GM23338 (cell line): ENCODE data around the gene RAB34. TPM values are rescaled to one million over a fixed set of nuclear protein-coding genes. Genes with fewer than 3 reads are reported as not detected.

Source experiments
- ATAC-seq: fragments of 200-7000 bp; cut with Tn5 transposase; 3 replicates; pipeline ENCODE4 v1.9.1; 2020
- DNase-seq: peaks from one replicate; pipeline ENCODE4 v3.0.0-alpha.2; 2015; ENCODE audit warnings: low spot score
- H2AFZ ChIP-seq: fragments of 200-600 bp; sonication (generic); 2 replicates; pipeline ENCODE4 v1.8.0; 2016; ENCODE audit warnings: antibody characterized with exemption, mild to moderate bottlenecking, moderate library complexity
- H3F3A ChIP-seq: fragments of 200-600 bp; sonication (generic); replicated peaks from 2 replicates; pipeline ENCODE4 v1.8.0; 2017; ENCODE audit warnings: antibody characterized with exemption, mixed run types, low read depth
- H3K27ac ChIP-seq: fragments of 200-600 bp; sonication (generic); 2 replicates; pipeline ENCODE4 v1.6.1; 2016; ENCODE audit warnings: low read depth
- H3K27me3 ChIP-seq: fragments of 200-600 bp; sonication (generic); 2 replicates; pipeline ENCODE4 v1.8.0; 2016; ENCODE audit warnings: mild to moderate bottlenecking, mixed run types, moderate library complexity; ENCODE audit not compliant: insufficient read depth
- H3K36me3 ChIP-seq: fragments of 200-600 bp; sonication (generic); 2 replicates; pipeline ENCODE4 v1.8.0; 2016; ENCODE audit warnings: mild to moderate bottlenecking; ENCODE audit not compliant: insufficient read depth
- H3K4me1 ChIP-seq: fragments of 200-600 bp; sonication (generic); 2 replicates; pipeline ENCODE4 v1.8.0; 2016; ENCODE audit warnings: mild to moderate bottlenecking, moderate library complexity; ENCODE audit not compliant: insufficient read depth
- H3K4me2 ChIP-seq: fragments of 200-600 bp; sonication (generic); 2 replicates; pipeline ENCODE4 v1.7.1; 2017; ENCODE audit warnings: mixed run types
- H3K4me3 ChIP-seq: fragments of 200-600 bp; sonication (generic); 2 replicates; pipeline ENCODE4 v1.6.1; 2016; ENCODE audit warnings: mixed run types
- H3K79me2 ChIP-seq: fragments of 200-600 bp; sonication (generic); replicated peaks from 2 replicates; pipeline ENCODE4 v1.8.0; 2017; ENCODE audit warnings: mild to moderate bottlenecking; ENCODE audit not compliant: insufficient read depth
- H3K9me2 ChIP-seq: fragments of 200-600 bp; sonication (generic); 2 replicates; pipeline ENCODE4 v1.8.0; 2017; ENCODE audit not compliant: insufficient read depth
- H4K20me1 ChIP-seq: fragments of 200-600 bp; sonication (generic); replicated peaks from 2 replicates; pipeline ENCODE4 v1.8.0; 2017; ENCODE audit warnings: mild to moderate bottlenecking; ENCODE audit not compliant: insufficient read depth
- H3K27ac Mint-ChIP-seq: 2 replicates; pipeline ENCODE4 v1.8.0; 2020; ENCODE audit warnings: inconsistent platforms, mild to moderate bottlenecking, moderate library complexity, mixed read lengths
- H3K27me3 Mint-ChIP-seq: 3 replicates; pipeline ENCODE4 v1.8.0; 2022; ENCODE audit warnings: low read depth, mild to moderate bottlenecking, moderate library complexity, mixed read lengths, inconsistent platforms; ENCODE audit not compliant: insufficient read depth, poor library complexity
- H3K36me3 Mint-ChIP-seq: 3 replicates; pipeline ENCODE4 v1.8.0; 2021; ENCODE audit warnings: low read depth, mild to moderate bottlenecking, inconsistent platforms, moderate library complexity, mixed read lengths
- H3K4me1 Mint-ChIP-seq: 3 replicates; pipeline ENCODE4 v1.8.0; 2020; ENCODE audit warnings: mild to moderate bottlenecking, inconsistent platforms, mixed read lengths
- H3K4me3 Mint-ChIP-seq: 3 replicates; pipeline ENCODE4 v1.8.0; 2021; ENCODE audit warnings: moderate library complexity, mild to moderate bottlenecking, inconsistent platforms, mixed read lengths
- H3K9me3 Mint-ChIP-seq: 3 replicates; pipeline ENCODE4 v1.8.0; 2020; ENCODE audit warnings: moderate library complexity, mild to moderate bottlenecking, inconsistent platforms, mixed read lengths
- CREB1 ChIP-seq: fragments of 250-450 bp; sonication (Bioruptor Pico); IDR thresholded peaks from 2 replicates; pipeline ENCODE4 v1.5.0; 2020; ENCODE audit warnings: low read depth, mild to moderate bottlenecking, moderate library complexity
- CTCF ChIP-seq, 2 experiments: fragments of 200-600 bp in 1 of 2; sonication (generic) in 1 of 2; conservative IDR thresholded peaks; 2 replicates each; pipeline versions ENCODE4 v1.5.1 to v1.6.1; 2016 to 2017; ENCODE audit warnings: antibody characterized with exemption in 2 of 2, low read depth in 2 of 2, mild to moderate bottlenecking in 2 of 2, moderate library complexity in 1 of 2
- ETS1 ChIP-seq: IDR thresholded peaks from 2 replicates; pipeline ENCODE4 v1.6.1; 2016; ENCODE audit warnings: antibody characterized with exemption
- JUNB ChIP-seq: IDR thresholded peaks from one replicate; pipeline ENCODE4 v1.6.1; 2016; ENCODE audit warnings: antibody characterized with exemption; ENCODE audit not compliant: unreplicated experiment
- NANOG ChIP-seq: IDR thresholded peaks from 2 replicates; pipeline ENCODE4 v1.6.1; 2016; ENCODE audit warnings: antibody characterized with exemption, borderline replicate concordance
- POLR2AphosphoS5 ChIP-seq: IDR thresholded peaks from 2 replicates; pipeline ENCODE4 v1.6.1; 2016; ENCODE audit warnings: antibody characterized with exemption, low read depth
- ZNF114 ChIP-seq: fragments of 250-450 bp; sonication (Bioruptor Pico); IDR thresholded peaks from 2 replicates; pipeline ENCODE4 v1.5.0; 2020; ENCODE audit warnings: mild to moderate bottlenecking, moderate library complexity
- polyA plus RNA-seq: library from polyadenylated mRNA; unstranded; fragments of >200 nt; fragmentation: Nextera tagmentation; extraction: Ambion mirVana; gene quantifications from 2 replicates; pipeline ENCODE4 v1.2.1, GENCODE V29; 2016
- total RNA-seq: library from RNA; depleted of rRNA; stranded (reverse); fragments of >200 nt; shearing (Covaris generic); gene quantifications from 2 replicates; pipeline ENCODE4 v1.2.3, GENCODE V29; 2014

RAB34 gene
- total and polyA plus RNA-seq, 2 experiments from 2014 or later: 184 to 394 TPM

GRCh38 chr17:28745786-28746411 lies 28.2 kb upstream of the RAB34 start (continued):
- TF ChIP-seq CTCF (conservative IDR thresholded peaks at IDR 0.05; ENCODE audit: low read depth in 2 of 2): no peak
- TF ChIP-seq JUNB: no peak
- TF ChIP-seq CREB1 (CRISPR knock-in tag): no peak

GRCh38 chr17:28744972-28745785 lies 27.5 kb upstream of the RAB34 start:
- peak overlapping the region; percentile 99 for H3K27ac ChIP-seq
- peak overlapping the region; percentile 91 for H3K4me3 Mint-ChIP-seq
- peaks cover 8% of the 10 kb centered on the region; the same call in 1 of the 2 replicates for H4K20me1 ChIP-seq
- H3K4me1 Mint-ChIP-seq: peaks cover 43% of the 10 kb centered on the region
- peak overlapping the region; percentile 98 for H3K27ac Mint-ChIP-seq
- peaks cover 32% of the 10 kb centered on the region for H3K79me2 ChIP-seq
- H3K36me3 Mint-ChIP-seq: peaks cover 57% of the 10 kb centered on the region
- TF ChIP-seq POLR2AphosphoS5: no peak; the same call in none of the 2 replicates
- TF ChIP-seq ETS1: 0 out of 2 replicates have a peak, but pooled peaks have one; percentile 34
- TF ChIP-seq ZNF114 (CRISPR knock-in tag): no peak
- no peak for TF ChIP-seq NANOG
- no peak overlapping the region for H2AFZ ChIP-seq
- peak overlapping the region; percentile 96 for H3K4me2 ChIP-seq
- peak; percentile 75 for DNase-seq
- ATAC-seq: peak; percentile 12
- no peaks in the 10 kb centered on the region for H3K27me3 ChIP-seq
- peaks cover 47% of the 10 kb centered on the region for H3F3A ChIP-seq
- peak overlapping the region; percentile 93 for H3K4me3 ChIP-seq
- H3K36me3 ChIP-seq: peaks cover 16% of the 10 kb centered on the region; the same call in 1 of the 2 replicates
- no peaks in the 10 kb centered on the region for H3K9me3 Mint-ChIP-seq
- H3K4me1 ChIP-seq: peaks cover 32% of the 10 kb centered on the region
- H3K27me3 Mint-ChIP-seq: peaks cover 43% of the 10 kb centered on the region
- no peaks in the 10 kb centered on the region for H3K9me2 ChIP-seq
